WTC11 (cell line): ENCODE data around the gene JKAMP. TPM values are rescaled to one million over a fixed set of nuclear protein-coding genes. Genes with fewer than 3 reads are reported as not detected.

Experiments
- ATAC-seq: fragments of 200-7000 bp; cut with Tn5 transposase; 2 replicates; pipeline ENCODE4 v1.10.0; 2021; ENCODE audit warnings: mild to moderate bottlenecking, moderate library complexity
- CTCF ChIA-PET: fragments of 300-600 bp; sonication (Branson Sonifier 250); formaldehyde crosslinking; loops from one replicate; lab custom pipeline; 2021; ENCODE audit warnings: antibody characterized with exemption; lab: Charles Lee
- POLR2A ChIA-PET: fragments of 350-600 bp; sonication (Branson Sonifier 250); formaldehyde crosslinking; loops from one replicate; lab custom pipeline; 2021; ENCODE audit warnings: antibody characterized with exemption; lab: Charles Lee
- DNase-seq: peaks from one replicate; pipeline ENCODE4 v3.0.0; 2021; ENCODE audit warnings: low spot score
- H3K27ac Mint-ChIP-seq: 2 replicates; pipeline ENCODE4 v1.8.0; 2021; ENCODE audit warnings: mixed read lengths
- H3K27me3 Mint-ChIP-seq: 2 replicates; pipeline ENCODE4 v1.8.0; 2021; ENCODE audit warnings: low read depth, mild to moderate bottlenecking, moderate library complexity, mixed read lengths
- H3K36me3 Mint-ChIP-seq: 2 replicates; pipeline ENCODE4 v1.8.0; 2021; ENCODE audit warnings: mixed read lengths
- H3K4me1 Mint-ChIP-seq: 2 replicates; pipeline ENCODE4 v1.8.0; 2022; ENCODE audit warnings: mixed read lengths
- H3K4me3 Mint-ChIP-seq: 2 replicates; pipeline ENCODE4 v1.8.0; 2021; ENCODE audit warnings: mild to moderate bottlenecking, moderate library complexity, mixed read lengths
- H3K9me3 Mint-ChIP-seq: 2 replicates; pipeline ENCODE4 v1.8.0; 2021; ENCODE audit warnings: mixed read lengths
- ATF2 ChIP-seq: sonication (generic); formaldehyde crosslinking; IDR thresholded peaks from 2 replicates; pipeline ENCODE4 v1.8.1; 2022; ENCODE audit warnings: low read depth, missing genetic modification reagents, borderline replicate concordance
- CBFB ChIP-seq: sonication (generic); formaldehyde crosslinking; IDR thresholded peaks from 2 replicates; pipeline ENCODE4 v1.8.1; 2022; ENCODE audit warnings: mild to moderate bottlenecking, low read depth, missing genetic modification reagents
- CREM ChIP-seq: sonication (generic); formaldehyde crosslinking; IDR thresholded peaks from 2 replicates; pipeline ENCODE4 v1.8.1; 2022; ENCODE audit warnings: mild to moderate bottlenecking, missing genetic modification reagents, moderate library complexity
- E2F4 ChIP-seq: sonication (generic); formaldehyde crosslinking; IDR thresholded peaks from 2 replicates; pipeline ENCODE4 v1.8.1; 2022; ENCODE audit warnings: low read depth, mild to moderate bottlenecking, moderate library complexity, missing genetic modification reagents, borderline replicate concordance
- NFE2L1 ChIP-seq: sonication (generic); formaldehyde crosslinking; IDR thresholded peaks from 2 replicates; pipeline ENCODE4 v1.8.1; 2023; ENCODE audit warnings: missing genetic modification reagents
- NR1H2 ChIP-seq: sonication (generic); formaldehyde crosslinking; IDR thresholded peaks from 2 replicates; pipeline ENCODE4 v1.9.0; 2021; ENCODE audit warnings: mild to moderate bottlenecking, moderate library complexity, missing genetic modification reagents
- NR3C1 ChIP-seq: sonication (generic); formaldehyde crosslinking; conservative IDR thresholded peaks from 2 replicates; pipeline ENCODE4 v1.8.1; 2023; ENCODE audit warnings: low read depth, mild to moderate bottlenecking, missing genetic modification reagents
- PRRX2 ChIP-seq: fragments of 250-450 bp; sonication (Bioruptor Pico); IDR thresholded peaks from 2 replicates; pipeline ENCODE4 v1.8.0; 2021; ENCODE audit warnings: mild to moderate bottlenecking
- SP1 ChIP-seq: sonication (generic); formaldehyde crosslinking; conservative IDR thresholded peaks from 2 replicates; pipeline ENCODE4 v1.8.1; 2022; ENCODE audit warnings: missing genetic modification reagents
- TEAD1 ChIP-seq: sonication (generic); formaldehyde crosslinking; IDR thresholded peaks from 2 replicates; pipeline ENCODE4 v1.8.0; 2022; ENCODE audit warnings: mild to moderate bottlenecking, missing genetic modification reagents
- ZNF121 ChIP-seq: sonication (generic); formaldehyde crosslinking; IDR thresholded peaks from 2 replicates; pipeline ENCODE4 v1.8.0; 2023; ENCODE audit warnings: missing genetic modification reagents
- ZNF138 ChIP-seq: sonication (generic); formaldehyde crosslinking; conservative IDR thresholded peaks from 2 replicates; pipeline ENCODE4 v1.8.1; 2022; ENCODE audit warnings: mild to moderate bottlenecking, moderate library complexity, missing genetic modification reagents
- ZNF232 ChIP-seq: sonication (generic); formaldehyde crosslinking; IDR thresholded peaks from 2 replicates; pipeline ENCODE4 v1.8.0; 2022; ENCODE audit warnings: mild to moderate bottlenecking, missing genetic modification reagents
- ZNF263 ChIP-seq: sonication (generic); formaldehyde crosslinking; IDR thresholded peaks from 2 replicates; pipeline ENCODE4 v1.8.1; 2022; ENCODE audit warnings: low read depth, mild to moderate bottlenecking, moderate library complexity, missing genetic modification reagents
- ZNF396 ChIP-seq: fragments of 250-450 bp; sonication (Bioruptor Pico); IDR thresholded peaks from 2 replicates; pipeline ENCODE4 v1.8.0; 2021; ENCODE audit warnings: mild to moderate bottlenecking, moderate library complexity, borderline replicate concordance
- ZNF532 ChIP-seq: fragments of 250-450 bp; sonication (Bioruptor Pico); IDR thresholded peaks from 2 replicates; pipeline ENCODE4 v1.9.0; 2021; ENCODE audit warnings: mild to moderate bottlenecking, borderline replicate concordance
- total RNA-seq: library from RNA; stranded (reverse); gene quantifications from 3 replicates; pipeline ENCODE4 v1.2.3, GENCODE V29; 2021

The JKAMP gene
- total RNA-seq, 1 experiment from 2014 or later, result 33.2 TPM

DNA sequence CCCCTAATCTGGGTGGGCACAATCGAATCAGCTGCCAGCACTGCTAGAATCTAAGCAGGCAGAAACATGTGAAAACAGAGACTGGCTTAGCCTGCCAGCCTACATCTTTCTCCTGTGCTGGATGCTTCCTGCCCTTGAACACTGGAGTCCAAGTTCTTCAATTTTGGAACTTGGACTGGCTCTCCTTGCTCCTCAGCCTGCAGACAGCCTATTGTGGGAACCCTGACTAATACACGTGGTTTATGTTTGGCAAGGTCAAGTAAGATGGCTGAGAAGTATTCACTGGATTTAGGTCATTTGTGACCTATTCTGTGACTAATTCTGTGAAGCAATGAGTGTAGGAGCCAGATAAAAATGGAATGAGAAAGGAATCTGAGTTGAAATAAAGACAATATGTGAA lies 30.2 kb upstream of the JKAMP start (continued):
- TF ChIP-seq NFE2L1 (CRISPR knock-in tag), result no peak
- TF ChIP-seq CREM (CRISPR knock-in tag), result no peak
- TF ChIP-seq ZNF121 (CRISPR knock-in tag), result no peak

DNA sequence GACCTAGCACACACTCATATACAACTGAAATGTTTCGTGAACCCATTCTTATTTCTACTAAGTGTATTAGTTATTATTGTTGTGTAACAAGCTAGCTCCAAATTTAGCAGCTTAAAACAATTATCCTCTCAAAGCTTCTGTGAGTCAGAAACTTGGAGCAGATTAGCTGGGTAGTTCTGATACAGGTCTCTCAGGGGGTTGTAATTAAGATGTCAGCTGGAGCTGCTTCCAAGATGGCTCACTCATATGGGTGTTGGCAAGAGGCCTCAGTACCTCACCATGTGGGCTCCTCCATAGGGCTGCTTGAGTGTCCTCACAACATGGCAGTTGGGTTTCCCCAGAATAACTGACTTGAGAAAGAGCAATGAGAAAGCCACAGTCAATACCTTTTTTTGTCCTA lies 28.9 kb upstream of the JKAMP start:
- DNase-seq, result no peak

More for the DNA sequence above, 28.9 kb upstream of the JKAMP start:
- peaks cover 19% of the 10 kb centered on the region for H3K36me3 Mint-ChIP-seq
- no peaks in the 10 kb centered on the region for H3K4me1 Mint-ChIP-seq
- H3K4me3 Mint-ChIP-seq, result no peak overlapping the region
- ChIA-PET CTCF (interaction anchor here (1.1 kb wide), 1 partner anchor 29 kb away, joined by 3 read pairs; the partner anchor contains the start of genes JKAMP and L3HYPDH), POLR2A (no interaction called here)
- H3K9me3 Mint-ChIP-seq, result peaks cover 12% of the 10 kb centered on the region
- TF ChIP-seq TEAD1 (CRISPR knock-in tag), result no peak
- no peak for TF ChIP-seq ATF2
- no peak for TF ChIP-seq NFE2L1 (CRISPR knock-in tag)
- TF ChIP-seq ZNF232, result no peak
- no peak for TF ChIP-seq CBFB (CRISPR knock-in tag)
- TF ChIP-seq ZNF532 (CRISPR knock-in tag), result no peak
- no peak for TF ChIP-seq PRRX2 (CRISPR knock-in tag)
- TF ChIP-seq NR3C1, result no peak
- TF ChIP-seq ZNF396 (CRISPR knock-in tag), result no peak
- TF ChIP-seq ZNF138, result no peak
- TF ChIP-seq NR1H2 (CRISPR knock-in tag), result no peak
- no peak for TF ChIP-seq E2F4 (CRISPR knock-in tag)
- no peak for TF ChIP-seq ZNF263 (CRISPR knock-in tag)
- no peak for TF ChIP-seq SP1 (CRISPR knock-in tag)
- H3K27ac Mint-ChIP-seq, result no peak overlapping the region
- no peak for ATAC-seq
- H3K27me3 Mint-ChIP-seq, result no peaks in the 10 kb centered on the region
